H9 (cell line): ENCODE data around the gene MIGA2. TPM values are rescaled to one million over a fixed set of nuclear protein-coding genes. Genes with fewer than 3 reads are reported as not detected.

Experiments used
- DNase-seq: peaks from one replicate; pipeline ENCODE4 v3.0.0-alpha.2; 2017
- H2AFZ ChIP-seq: one replicate; pipeline ENCODE4 v1.6.1; 2013; ENCODE audit warnings: mild to moderate bottlenecking, low read length, control low read depth, moderate library complexity
- H2AK5ac ChIP-seq: 2 replicates; pipeline ENCODE4 v1.6.1; 2013; ENCODE audit warnings: low read length, control low read depth, mixed read lengths; ENCODE audit not compliant: insufficient read length
- H2BK120ac ChIP-seq: one replicate; pipeline ENCODE4 v1.6.1; 2013; ENCODE audit warnings: low read depth, mild to moderate bottlenecking, low read length, control low read depth, inconsistent platforms; ENCODE audit not compliant: poor library complexity, severe bottlenecking
- H2BK12ac ChIP-seq: 2 replicates; pipeline ENCODE4 v1.6.1; 2013; ENCODE audit warnings: low read length, control low read depth, mixed read lengths, low read depth; ENCODE audit not compliant: insufficient read length
- H2BK15ac ChIP-seq: 2 replicates; pipeline ENCODE4 v1.6.1; 2013; ENCODE audit warnings: low read depth, low read length, control low read depth
- H2BK20ac ChIP-seq: one replicate; pipeline ENCODE4 v1.6.1; 2013; ENCODE audit warnings: low read depth, mild to moderate bottlenecking, low read length, control low read depth, inconsistent platforms; ENCODE audit not compliant: poor library complexity, severe bottlenecking
- H2BK5ac ChIP-seq: 2 replicates; pipeline ENCODE4 v1.6.1; 2013; ENCODE audit warnings: low read length, control low read depth, mixed read lengths; ENCODE audit not compliant: insufficient read length
- H3K14ac ChIP-seq: 2 replicates; pipeline ENCODE4 v1.6.1; 2013; ENCODE audit warnings: low read length, control low read depth; ENCODE audit not compliant: insufficient read depth
- H3K18ac ChIP-seq: 2 replicates; pipeline ENCODE4 v1.6.1; 2013; ENCODE audit warnings: low read depth, mild to moderate bottlenecking, mixed read lengths, low read length, control low read depth; ENCODE audit not compliant: insufficient read length
- H3K23ac ChIP-seq: 2 replicates; pipeline ENCODE4 v1.6.1; 2013; ENCODE audit warnings: low read length, control low read depth, mixed read lengths, low read depth; ENCODE audit not compliant: insufficient read length
- H3K23me2 ChIP-seq: 2 replicates; pipeline ENCODE4 v1.6.1; 2013; ENCODE audit warnings: low read depth, mild to moderate bottlenecking, mixed read lengths, low read length, control low read depth; ENCODE audit not compliant: insufficient read length, poor library complexity, severe bottlenecking
- H3K27ac ChIP-seq: 2 replicates; pipeline ENCODE4 v1.5.1; 2013; ENCODE audit warnings: low read length, control low read depth, mixed read lengths, low read depth; ENCODE audit not compliant: insufficient read length
- H3K27me3 ChIP-seq: 2 replicates; pipeline ENCODE4 v1.6.1; 2013; ENCODE audit warnings: low read length, control low read depth, inconsistent platforms; ENCODE audit not compliant: insufficient read depth
- H3K4ac ChIP-seq: 2 replicates; pipeline ENCODE4 v1.6.1; 2013; ENCODE audit warnings: low read depth, mild to moderate bottlenecking, control low read depth, inconsistent platforms, low read length, moderate library complexity
- H3K4me1 ChIP-seq: 2 replicates; pipeline ENCODE4 v1.6.1; 2013; ENCODE audit warnings: low read length, control low read depth, inconsistent platforms; ENCODE audit not compliant: insufficient read depth
- H3K4me2 ChIP-seq: 2 replicates; pipeline ENCODE4 v1.6.1; 2013; ENCODE audit warnings: low read length, control low read depth, mixed read lengths; ENCODE audit not compliant: insufficient read length, insufficient read depth
- H3K56ac ChIP-seq: 2 replicates; pipeline ENCODE4 v1.6.1; 2013; ENCODE audit warnings: low read depth, mild to moderate bottlenecking, mixed read lengths, low read length, control low read depth; ENCODE audit not compliant: insufficient read length
- H3K79me1 ChIP-seq: 2 replicates; pipeline ENCODE4 v1.6.1; 2013; ENCODE audit warnings: low read depth, mild to moderate bottlenecking, moderate library complexity, low read length, control low read depth, inconsistent platforms; ENCODE audit not compliant: insufficient read depth, poor library complexity, severe bottlenecking
- H3K79me2 ChIP-seq: 2 replicates; pipeline ENCODE4 v1.6.1; 2013; ENCODE audit warnings: low read length, control low read depth, inconsistent platforms; ENCODE audit not compliant: insufficient read depth
- H3K9ac ChIP-seq: 2 replicates; pipeline ENCODE4 v1.6.1; 2013; ENCODE audit warnings: low read length, control low read depth, mixed read lengths; ENCODE audit not compliant: insufficient read length; ENCODE audit errors: extremely low read depth
- H3K9me3 ChIP-seq: one replicate; pipeline ENCODE4 v1.6.1; 2013; ENCODE audit warnings: low read depth, low read length, inconsistent platforms; ENCODE audit not compliant: control insufficient read depth
- H3T11ph ChIP-seq: one replicate; pipeline ENCODE4 v1.6.1; 2013; ENCODE audit warnings: mild to moderate bottlenecking, low read length, control low read depth, inconsistent platforms
- H4K20me1 ChIP-seq: one replicate; pipeline ENCODE4 v1.6.1; 2013; ENCODE audit not compliant: control insufficient read depth, insufficient read length, insufficient read depth
- H4K5ac ChIP-seq: 2 replicates; pipeline ENCODE4 v1.6.1; 2013; ENCODE audit warnings: low read depth, mild to moderate bottlenecking, mixed read lengths, low read length, control low read depth; ENCODE audit not compliant: insufficient read length
- H4K8ac ChIP-seq: replicated peaks from 2 replicates; pipeline ENCODE4 v1.6.1; 2013; ENCODE audit warnings: low read length, control low read depth, mixed read lengths, low read depth; ENCODE audit not compliant: insufficient read length
- H4K91ac ChIP-seq: 2 replicates; pipeline ENCODE4 v1.6.1; 2013; ENCODE audit warnings: low read depth, mild to moderate bottlenecking, moderate library complexity, mixed read lengths, low read length, control low read depth; ENCODE audit not compliant: insufficient read length
- H3K27ac Mint-ChIP-seq, 3 experiments: 2 replicates in 2 of 3; 3 replicates in 1 of 3; pipeline ENCODE4 v1.8.0; 2020 to 2021; ENCODE audit warnings: mixed read lengths in 3 of 3, mild to moderate bottlenecking in 1 of 3, moderate library complexity in 1 of 3
- H3K27me3 Mint-ChIP-seq: 2 replicates; pipeline ENCODE4 v1.8.0; 2021; ENCODE audit warnings: low read depth, mild to moderate bottlenecking, moderate library complexity, mixed read lengths
- H3K36me3 Mint-ChIP-seq, 3 experiments: 2 replicates in 2 of 3; 3 replicates in 1 of 3; pipeline ENCODE4 v1.8.0; 2020 to 2021; ENCODE audit warnings: low read depth in 3 of 3, mixed read lengths in 3 of 3; ENCODE audit not compliant: insufficient read depth in 1 of 3
- H3K4me1 Mint-ChIP-seq, 2 experiments: 2 replicates each; pipeline ENCODE4 v1.8.0; 2020; ENCODE audit warnings: mixed read lengths in 2 of 2
- H3K4me3 Mint-ChIP-seq, 2 experiments: 2 replicates in 1 of 2; 3 replicates in 1 of 2; pipeline ENCODE4 v1.8.0; 2020 to 2021; ENCODE audit warnings: mild to moderate bottlenecking in 2 of 2, mixed read lengths in 2 of 2, moderate library complexity in 1 of 2
- H3K9me3 Mint-ChIP-seq, 2 experiments: 2 replicates in 1 of 2; 3 replicates in 1 of 2; pipeline ENCODE4 v1.8.0; 2020; ENCODE audit warnings: mild to moderate bottlenecking in 2 of 2, mixed read lengths in 2 of 2, moderate library complexity in 1 of 2
- WGBS: extraction: QIAGEN DNeasy Blood & Tissue Kit; methylation state at CpG from one replicate; pipeline ENCODE4 v1.1.7; 2013; ENCODE audit warnings: missing lambda C conversion rate, low lambda C conversion rate, mixed read lengths; ENCODE audit not compliant: insufficient read length; ENCODE audit errors: extremely low coverage; 5-methylcytosine and 5-hydroxymethylcytosine counted together
- total RNA-seq: library from RNA; stranded (reverse); gene quantifications from 2 replicates; pipeline ENCODE4 v1.2.1, GENCODE V29; 2021
- TF ChIP-seq, protein P1 (sequence below): fragments of 200-600 bp; sonication (generic); conservative IDR thresholded peaks from 3 replicates; pipeline ENCODE4 v1.8.0; 2021; ENCODE audit warnings: antibody characterized with exemption, mild to moderate bottlenecking

Gene MIGA2
- total RNA-seq, 1 experiment from 2014 or later, result 37.8 TPM

GRCh38 chr9:129070696-129071525 is 34.5 kb downstream of the MIGA2 start:
- Histone ChIP-seq H3K18ac (no peak overlapping the region), H2BK120ac (no peak overlapping the region), H4K5ac (no peak overlapping the region), H3K4ac (no peak overlapping the region), H3K9me3 (no peaks in the 10 kb centered on the region), H3K9ac (no peak overlapping the region), H3K27ac (no peak overlapping the region), H2AK5ac (no peak overlapping the region), H2BK5ac (no peak overlapping the region), H3K4me1 (peaks cover 5% of the 10 kb centered on the region; the same call in 1 of the 2 replicates), H4K91ac (no peak overlapping the region), H3K79me2 (no peaks in the 10 kb centered on the region), H3K56ac (no peak overlapping the region), H2BK20ac (no peak overlapping the region), H3K23me2 (no peaks in the 10 kb centered on the region), H2BK15ac (no peak overlapping the region), H3K4me2 (no peak overlapping the region), H2BK12ac (no peak overlapping the region), H3K23ac (no peak overlapping the region), H4K8ac (no peak overlapping the region), H3K14ac (no peak overlapping the region), H3K79me1 (no peaks in the 10 kb centered on the region), H3T11ph (no peak overlapping the region), H4K20me1 (no peaks in the 10 kb centered on the region), H2AFZ (no peak overlapping the region), H3K27me3 (no peaks in the 10 kb centered on the region)
- peaks cover 11 to 22% (median 21%) of the 10 kb centered on the region in 3 experiments; a peak in 6 of 7 replicates for H3K36me3 Mint-ChIP-seq
- H3K9me3 Mint-ChIP-seq, result no peaks in the 10 kb centered on the region
- no CpG with 5 or more reads among the region's 21 CpGs for WGBS
- H3K4me1 Mint-ChIP-seq, result peaks cover 14 to 23% of the 10 kb centered on the region in 2 experiments
- DNase-seq, result peak; percentile 47
- no peaks in the 10 kb centered on the region for H3K27me3 Mint-ChIP-seq
- peak overlapping the region; percentile 64 to 84 (median 79); a peak in 4 of 7 replicates for H3K27ac Mint-ChIP-seq
- TF ChIP-seq, protein P1, sequence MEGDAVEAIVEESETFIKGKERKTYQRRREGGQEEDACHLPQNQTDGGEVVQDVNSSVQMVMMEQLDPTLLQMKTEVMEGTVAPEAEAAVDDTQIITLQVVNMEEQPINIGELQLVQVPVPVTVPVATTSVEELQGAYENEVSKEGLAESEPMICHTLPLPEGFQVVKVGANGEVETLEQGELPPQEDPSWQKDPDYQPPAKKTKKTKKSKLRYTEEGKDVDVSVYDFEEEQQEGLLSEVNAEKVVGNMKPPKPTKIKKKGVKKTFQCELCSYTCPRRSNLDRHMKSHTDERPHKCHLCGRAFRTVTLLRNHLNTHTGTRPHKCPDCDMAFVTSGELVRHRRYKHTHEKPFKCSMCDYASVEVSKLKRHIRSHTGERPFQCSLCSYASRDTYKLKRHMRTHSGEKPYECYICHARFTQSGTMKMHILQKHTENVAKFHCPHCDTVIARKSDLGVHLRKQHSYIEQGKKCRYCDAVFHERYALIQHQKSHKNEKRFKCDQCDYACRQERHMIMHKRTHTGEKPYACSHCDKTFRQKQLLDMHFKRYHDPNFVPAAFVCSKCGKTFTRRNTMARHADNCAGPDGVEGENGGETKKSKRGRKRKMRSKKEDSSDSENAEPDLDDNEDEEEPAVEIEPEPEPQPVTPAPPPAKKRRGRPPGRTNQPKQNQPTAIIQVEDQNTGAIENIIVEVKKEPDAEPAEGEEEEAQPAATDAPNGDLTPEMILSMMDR, result no peak
- H3K4me3 Mint-ChIP-seq, result no peak overlapping the region
